T-helper 22 cell (primary cell): ENCODE results near the gene DNER.
"Not testable (repeated sequence)": the region's sequence is repeated elsewhere in the genome, so short reads cannot be mapped to it uniquely, and the experiment has no call there.

Source experiments
- DNase-seq: peaks from one replicate; pipeline ENCODE4 v3.0.0-alpha.2; 2020; ENCODE audit warnings: low read depth

The DNER gene

DNA sequence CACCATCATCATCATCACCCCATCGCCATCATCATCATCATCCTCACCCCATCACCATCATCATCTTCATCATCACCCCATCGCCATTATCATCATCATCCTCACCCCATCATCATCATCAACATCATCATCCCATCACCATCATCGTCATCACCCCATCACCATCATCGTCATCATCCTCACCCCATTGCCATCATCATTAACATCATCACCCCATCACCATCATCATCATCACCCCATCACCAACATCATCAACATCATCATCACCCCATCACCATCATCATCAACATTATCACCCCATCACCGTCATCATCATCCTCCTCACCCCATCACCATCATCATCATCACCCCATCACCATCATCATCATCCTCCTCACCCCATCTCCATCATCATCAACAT, 151.0 kb downstream of the DNER start:
- no peak for DNase-seq

GRCh38 chr2:229562472-229563127, 151.8 kb downstream of the DNER start:
- no peak for DNase-seq

GRCh38 chr2:229559986-229560385, 154.4 kb downstream of the DNER start:
- no peak for DNase-seq

GRCh38 chr2:229553091-229553490, 161.3 kb downstream of the DNER start:
- DNase-seq, result no peak

- DNase-seq, result no peak
These were observed 171.0 kb downstream of the DNER start for GRCh38 chr2:229543176-229543873.

- no peak for DNase-seq
These were observed 174.7 kb downstream of the DNER start for GRCh38 chr2:229539628-229540027.

DNA sequence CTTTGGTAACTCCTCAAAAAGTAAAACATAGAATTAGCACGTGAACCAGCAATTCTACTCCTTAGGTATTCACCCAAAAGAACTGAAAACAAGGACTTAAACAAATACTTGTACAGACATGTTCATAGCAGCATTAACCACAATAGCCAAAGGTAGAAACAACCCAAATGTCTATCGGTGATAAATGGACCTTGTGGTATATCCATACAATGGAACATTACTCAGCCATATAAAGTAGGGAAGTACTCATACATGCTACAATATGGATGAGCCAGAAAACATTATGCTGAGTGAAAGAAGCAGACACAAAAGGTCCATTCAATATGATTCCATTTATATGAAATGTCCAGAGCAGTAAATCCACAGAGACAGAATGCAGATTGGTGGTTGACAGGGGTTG, 182.8 kb downstream of the DNER start:
- no peak for DNase-seq

GRCh38 chr2:229530434-229530833, 183.9 kb downstream of the DNER start:
- no peak for DNase-seq

DNA sequence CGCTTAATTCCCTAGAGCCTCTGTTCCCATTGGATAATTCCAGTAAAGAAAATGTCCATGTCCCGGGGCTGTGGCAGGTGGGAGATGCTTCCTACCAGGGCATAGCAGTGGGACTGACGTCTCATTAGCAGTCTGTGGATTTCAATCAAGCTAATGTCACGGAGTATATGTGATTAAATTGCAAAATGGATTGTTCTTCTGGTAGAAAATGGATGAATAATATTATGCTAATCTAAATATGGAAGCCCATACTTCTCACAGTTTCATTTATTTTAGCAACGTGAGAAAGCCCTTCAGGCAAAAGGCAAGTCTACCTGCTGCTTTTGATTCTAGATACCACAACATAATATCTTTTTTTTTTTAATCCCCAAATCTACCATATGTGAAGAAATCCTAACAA, 185.5 kb downstream of the DNER start:
- DNase-seq, result no peak

GRCh38 chr2:229526951-229527350, 187.4 kb downstream of the DNER start:
- no peak for DNase-seq

GRCh38 chr2:229524799-229525198, 189.6 kb downstream of the DNER start:
- no peak for DNase-seq

- DNase-seq, result no peak
These were observed 190.7 kb downstream of the DNER start for GRCh38 chr2:229523663-229524062.

- DNase-seq, result no peak
These were observed 192.8 kb downstream of the DNER start for GRCh38 chr2:229521576-229521975.

DNA sequence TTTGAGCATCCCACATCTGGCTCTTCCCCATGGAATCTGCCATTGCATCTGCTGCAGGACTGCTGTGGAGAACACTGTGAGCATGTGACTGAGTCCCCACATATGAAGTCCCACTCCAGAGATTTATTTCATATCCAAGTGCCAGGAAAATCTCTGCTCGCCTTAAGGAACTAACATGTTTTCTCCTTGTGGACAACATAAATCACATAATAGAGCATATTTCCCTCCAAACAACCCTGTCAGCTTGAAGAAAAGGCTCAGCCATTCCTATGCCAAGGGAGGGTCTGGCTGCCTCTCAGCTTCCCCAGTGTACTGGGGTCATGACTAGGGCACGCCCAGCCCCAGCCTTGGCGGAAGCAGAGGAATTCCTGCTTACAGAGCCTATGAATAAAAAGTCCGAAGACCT, 193.7 kb downstream of the DNER start:
- no peak for DNase-seq

GRCh38 chr2:229519655-229520430, 194.5 kb downstream of the DNER start:
- DNase-seq, result no peak

- DNase-seq, result no peak
These were observed 200.0 kb downstream of the DNER start for GRCh38 chr2:229514273-229514895.

- DNase-seq, result no peak
These were observed 202.8 kb downstream of the DNER start for GRCh38 chr2:229511524-229511923.

- DNase-seq, result not testable (repeated sequence)
These were observed 207.7 kb downstream of the DNER start for GRCh38 chr2:229506699-229507098.

GRCh38 chr2:229501051-229501794, 213.1 kb downstream of the DNER start:
- DNase-seq, result no peak

- no peak for DNase-seq
These were observed 222.3 kb downstream of the DNER start for GRCh38 chr2:229492034-229492433.

DNA sequence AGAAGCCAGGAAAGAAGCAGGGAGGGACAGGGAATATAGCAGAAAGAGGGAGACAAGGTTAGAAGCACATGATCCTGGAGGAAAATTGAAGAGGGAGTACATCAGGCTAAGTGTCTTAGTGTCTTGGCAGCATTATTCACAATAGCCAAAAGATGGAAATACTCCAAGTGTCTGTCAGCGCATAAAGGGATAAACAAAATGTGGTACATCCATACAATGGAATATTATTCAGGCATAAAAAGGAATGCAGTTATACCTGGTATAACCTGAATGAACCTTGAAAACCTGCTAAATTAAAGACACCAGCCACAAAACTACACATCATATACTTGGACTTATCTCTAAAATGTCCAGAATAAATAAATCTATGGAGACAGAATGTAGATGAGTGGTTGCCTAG, 224.2 kb downstream of the DNER start:
- DNase-seq, result no peak

DNA sequence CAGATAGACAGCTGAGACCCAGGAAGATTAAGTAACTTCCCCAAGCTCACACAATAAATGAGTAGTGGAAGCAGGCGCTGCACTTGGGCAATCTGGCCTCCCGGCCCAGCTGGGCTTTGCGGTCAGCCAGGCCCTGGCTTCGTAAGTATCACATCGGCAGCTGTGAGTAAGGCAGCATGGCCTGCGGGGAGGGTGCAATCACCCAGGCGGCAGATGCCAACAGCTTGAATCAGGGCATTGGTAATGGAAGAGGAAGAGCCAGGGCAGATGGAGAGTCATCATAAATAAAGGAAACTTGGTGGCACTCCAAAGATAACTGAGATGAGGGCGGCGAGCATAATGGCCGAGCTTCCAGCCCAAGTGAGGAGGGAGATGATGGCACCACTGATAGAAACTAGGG, 225.3 kb downstream of the DNER start:
- DNase-seq, result no peak
